22Rv1 (cell line): ENCODE measurements around the gene PIK3R1.
"Not testable (repeated sequence)": the region's sequence is repeated elsewhere in the genome, so short reads cannot be mapped to it uniquely, and the experiment has no call there.

Source experiments
- H3K27ac ChIP-seq: fragments of 450-650 bp; 2 replicates; pipeline ENCODE4 v1.5.1; 2017
- ZFX ChIP-seq: fragments of 450-650 bp; IDR thresholded peaks from 2 replicates; pipeline ENCODE4 v1.6.1; 2017; ENCODE audit warnings: antibody characterized with exemption, borderline replicate concordance
- TF ChIP-seq, protein P1 (sequence below): fragments of 450-650 bp; IDR thresholded peaks from 2 replicates; pipeline ENCODE4 v1.5.1; 2017; ENCODE audit warnings: mild to moderate bottlenecking

Gene PIK3R1

DNA sequence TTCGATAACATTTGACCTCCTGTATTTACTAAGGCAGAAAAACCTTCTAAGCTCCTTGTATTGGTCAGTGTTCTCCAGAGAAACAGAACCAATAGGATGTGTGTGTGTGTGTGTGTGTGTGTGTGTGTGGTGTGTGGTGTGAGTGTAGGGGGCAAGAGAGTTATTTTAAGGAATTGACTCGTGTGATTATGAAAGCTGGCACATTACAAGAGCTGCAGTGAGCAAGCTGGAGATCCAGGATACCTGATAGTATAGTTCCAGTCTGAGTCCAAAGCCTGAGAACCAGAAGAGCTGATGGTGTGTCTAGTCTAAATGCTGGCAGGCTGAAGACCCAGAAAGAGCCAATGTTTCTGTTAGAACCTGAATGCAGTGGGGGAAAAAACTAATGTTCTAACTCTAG lies 21.2 kb upstream of the PIK3R1 start:
- TF ChIP-seq, protein P1, sequence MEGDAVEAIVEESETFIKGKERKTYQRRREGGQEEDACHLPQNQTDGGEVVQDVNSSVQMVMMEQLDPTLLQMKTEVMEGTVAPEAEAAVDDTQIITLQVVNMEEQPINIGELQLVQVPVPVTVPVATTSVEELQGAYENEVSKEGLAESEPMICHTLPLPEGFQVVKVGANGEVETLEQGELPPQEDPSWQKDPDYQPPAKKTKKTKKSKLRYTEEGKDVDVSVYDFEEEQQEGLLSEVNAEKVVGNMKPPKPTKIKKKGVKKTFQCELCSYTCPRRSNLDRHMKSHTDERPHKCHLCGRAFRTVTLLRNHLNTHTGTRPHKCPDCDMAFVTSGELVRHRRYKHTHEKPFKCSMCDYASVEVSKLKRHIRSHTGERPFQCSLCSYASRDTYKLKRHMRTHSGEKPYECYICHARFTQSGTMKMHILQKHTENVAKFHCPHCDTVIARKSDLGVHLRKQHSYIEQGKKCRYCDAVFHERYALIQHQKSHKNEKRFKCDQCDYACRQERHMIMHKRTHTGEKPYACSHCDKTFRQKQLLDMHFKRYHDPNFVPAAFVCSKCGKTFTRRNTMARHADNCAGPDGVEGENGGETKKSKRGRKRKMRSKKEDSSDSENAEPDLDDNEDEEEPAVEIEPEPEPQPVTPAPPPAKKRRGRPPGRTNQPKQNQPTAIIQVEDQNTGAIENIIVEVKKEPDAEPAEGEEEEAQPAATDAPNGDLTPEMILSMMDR: no peak
- TF ChIP-seq ZFX: no peak
- no peak overlapping the region for H3K27ac ChIP-seq

DNA sequence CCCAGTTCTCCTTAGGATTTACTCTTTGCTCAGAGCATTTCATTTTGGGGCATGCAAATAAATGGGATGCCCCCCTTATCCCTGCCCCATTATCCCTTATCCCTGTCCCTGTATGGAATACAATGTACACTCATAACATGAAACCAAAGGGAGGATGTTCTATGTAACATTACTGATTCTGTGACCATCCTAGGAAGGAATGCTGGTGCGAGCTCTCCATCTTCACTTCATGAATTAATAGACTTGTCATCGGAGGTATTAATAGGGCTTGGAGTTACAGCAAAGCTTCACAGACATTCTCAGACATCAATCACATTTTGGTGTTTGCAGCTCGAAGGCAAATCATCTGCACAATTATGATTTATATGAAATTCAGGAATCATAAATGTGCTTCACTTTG lies 20.4 kb upstream of the PIK3R1 start:
- no peak overlapping the region for H3K27ac ChIP-seq
- TF ChIP-seq, protein P1: no peak
- TF ChIP-seq ZFX: no peak

GRCh38 chr5:68196876-68197275 lies 18.7 kb upstream of the PIK3R1 start:
- no peak for TF ChIP-seq ZFX
- TF ChIP-seq, protein P1: no peak

GRCh38 chr5:68200288-68200687 lies 15.3 kb upstream of the PIK3R1 start:
- TF ChIP-seq, protein P1: no peak
- TF ChIP-seq ZFX: no peak
- H3K27ac ChIP-seq: no peak overlapping the region

More at GRCh38 chr5:68196876-68197275, 18.7 kb upstream of the PIK3R1 start:
- H3K27ac ChIP-seq: no peak overlapping the region

GRCh38 chr5:68210654-68211053 lies 4.9 kb upstream of the PIK3R1 start:
- not testable (repeated sequence) for H3K27ac ChIP-seq

- TF ChIP-seq ZFX: no peak
- TF ChIP-seq, protein P1: no peak
- H3K27ac ChIP-seq: peak overlapping the region; percentile 92
Observed at GRCh38 chr5:68214482-68215207, 911 bp upstream of the PIK3R1 start.

GRCh38 chr5:68215898-68216244 lies 315 bp downstream of the PIK3R1 start:
- peak overlapping the region; percentile 92 for H3K27ac ChIP-seq
- TF ChIP-seq ZFX: no peak
- TF ChIP-seq, protein P1: no peak
